NCI-H1436 treated with DMSO at 0.1 percent for 48 hours (cell line): ENCODE results near the gene POU4F2.

ENCODE experiments used
- DNase-seq: peaks from one replicate; lab custom pipeline; 2025; lab: John Stamatoyannopoulos, UW

The POU4F2 gene, protein sequence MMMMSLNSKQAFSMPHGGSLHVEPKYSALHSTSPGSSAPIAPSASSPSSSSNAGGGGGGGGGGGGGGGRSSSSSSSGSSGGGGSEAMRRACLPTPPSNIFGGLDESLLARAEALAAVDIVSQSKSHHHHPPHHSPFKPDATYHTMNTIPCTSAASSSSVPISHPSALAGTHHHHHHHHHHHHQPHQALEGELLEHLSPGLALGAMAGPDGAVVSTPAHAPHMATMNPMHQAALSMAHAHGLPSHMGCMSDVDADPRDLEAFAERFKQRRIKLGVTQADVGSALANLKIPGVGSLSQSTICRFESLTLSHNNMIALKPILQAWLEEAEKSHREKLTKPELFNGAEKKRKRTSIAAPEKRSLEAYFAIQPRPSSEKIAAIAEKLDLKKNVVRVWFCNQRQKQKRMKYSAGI

DNA sequence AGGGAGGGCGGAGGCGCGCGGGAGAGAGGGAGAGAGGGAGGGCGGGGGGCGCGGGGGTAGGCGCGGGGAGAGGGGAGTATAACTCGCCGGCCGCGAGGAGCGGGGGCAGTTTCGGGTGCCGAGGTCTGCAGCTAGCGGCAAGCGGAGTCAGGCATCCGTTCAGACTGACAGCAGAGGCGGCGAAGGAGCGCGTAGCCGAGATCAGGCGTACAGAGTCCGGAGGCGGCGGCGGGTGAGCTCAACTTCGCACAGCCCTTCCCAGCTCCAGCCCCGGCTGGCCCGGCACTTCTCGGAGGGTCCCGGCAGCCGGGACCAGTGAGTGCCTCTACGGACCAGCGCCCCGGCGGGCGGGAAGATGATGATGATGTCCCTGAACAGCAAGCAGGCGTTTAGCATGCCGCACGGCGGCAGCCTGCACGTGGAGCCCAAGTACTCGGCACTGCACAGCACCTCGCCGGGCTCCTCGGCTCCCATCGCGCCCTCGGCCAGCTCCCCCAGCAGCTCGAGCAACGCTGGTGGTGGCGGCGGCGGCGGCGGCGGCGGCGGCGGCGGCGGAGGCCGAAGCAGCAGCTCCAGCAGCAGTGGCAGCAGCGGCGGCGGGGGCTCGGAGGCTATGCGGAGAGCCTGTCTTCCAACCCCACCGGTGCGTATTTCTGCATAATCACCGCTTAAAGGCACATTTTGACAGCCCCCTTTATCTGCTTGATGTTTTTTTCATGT, at the start of gene POU4F2:
POU4F2 (plus strand) TSS at position 108 of the 720 bp plus-strand sequence; CDS start at position 356, 248 bp downstream.
- no peak for DNase-seq

DNA sequence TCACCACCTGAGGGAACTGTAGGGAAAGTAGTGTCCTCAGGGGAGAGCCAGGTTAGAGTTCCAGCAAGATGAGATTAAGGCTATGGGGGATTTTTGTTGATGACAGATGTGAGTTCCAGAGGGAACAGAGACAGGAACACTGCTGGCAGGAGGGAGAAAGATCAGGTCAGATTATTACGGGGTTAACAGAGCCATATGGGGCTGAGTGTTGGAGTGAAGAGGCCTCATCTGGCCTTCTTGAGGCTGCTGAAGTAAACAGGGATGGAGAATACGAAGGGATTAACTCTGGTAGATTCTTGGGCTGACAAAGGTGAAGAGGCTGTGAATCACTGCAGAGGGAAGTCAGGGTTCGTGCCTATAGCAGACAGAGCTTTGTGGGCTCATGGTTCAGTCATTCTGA, 47.9 kb upstream of the POU4F2 start:
- no peak for DNase-seq

GRCh38 chr4:146592019-146592418, 46.7 kb upstream of the POU4F2 start:
- DNase-seq, result no peak

DNA sequence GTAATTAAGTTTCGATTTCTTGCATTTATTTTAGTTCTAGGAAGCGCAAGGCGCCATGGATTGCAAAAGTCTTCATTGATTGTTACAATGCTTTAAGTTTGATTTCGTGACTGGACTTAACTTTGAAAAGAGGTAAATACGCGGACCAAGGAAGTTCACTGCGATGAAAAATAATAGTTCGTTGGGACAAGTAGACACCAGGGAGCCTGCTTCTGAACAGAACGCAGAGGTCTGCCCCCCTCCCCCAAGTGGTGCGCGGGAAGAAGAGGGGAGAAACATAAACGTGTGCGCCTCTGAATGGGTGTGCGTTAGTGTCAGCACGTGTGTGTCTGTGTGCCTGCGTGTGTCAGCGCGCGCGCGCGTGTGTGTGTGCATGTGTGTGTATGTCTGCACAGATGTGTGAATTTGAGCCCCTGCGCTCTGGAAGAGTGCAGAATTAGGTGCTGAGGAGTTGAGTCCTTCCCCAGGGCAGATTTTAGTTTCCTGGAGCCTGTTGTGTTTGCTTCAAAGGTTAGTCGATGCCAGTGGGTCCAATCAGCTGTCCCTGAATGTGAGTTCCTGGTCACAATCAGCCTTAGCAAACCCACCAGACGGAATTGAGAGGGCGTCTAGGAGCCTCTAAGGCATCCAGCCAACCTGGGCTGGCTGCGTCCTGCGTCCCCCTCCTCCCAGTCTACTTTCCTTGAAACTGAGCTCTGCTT, 5.8 kb upstream of the POU4F2 start:
- no peak for DNase-seq

GRCh38 chr4:146633471-146633800, 5.3 kb upstream of the POU4F2 start:
- DNase-seq, result no peak

DNA sequence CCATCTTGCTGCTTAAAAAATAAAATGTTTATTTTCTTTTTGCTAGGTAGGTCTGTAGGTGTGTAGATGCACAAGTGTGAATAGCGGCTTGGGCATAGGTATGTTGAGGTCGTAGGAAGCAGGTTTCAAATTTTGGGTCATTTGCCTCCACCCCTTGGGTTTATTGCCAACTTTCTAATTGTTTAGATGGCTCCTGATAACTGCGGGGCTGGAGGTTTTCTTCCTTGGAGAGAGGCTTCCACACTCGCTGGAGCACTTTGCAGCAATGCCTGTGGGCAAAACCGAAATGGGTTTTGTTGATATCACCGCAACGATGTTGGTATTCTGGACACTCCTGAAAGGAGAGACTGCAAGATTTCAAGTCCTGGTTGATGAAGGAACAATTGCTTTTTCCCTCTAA, 3.9 kb upstream of the POU4F2 start:
- DNase-seq, result no peak

GRCh38 chr4:146637621-146638332, 916 bp upstream of the POU4F2 start:
- no peak for DNase-seq

DNA sequence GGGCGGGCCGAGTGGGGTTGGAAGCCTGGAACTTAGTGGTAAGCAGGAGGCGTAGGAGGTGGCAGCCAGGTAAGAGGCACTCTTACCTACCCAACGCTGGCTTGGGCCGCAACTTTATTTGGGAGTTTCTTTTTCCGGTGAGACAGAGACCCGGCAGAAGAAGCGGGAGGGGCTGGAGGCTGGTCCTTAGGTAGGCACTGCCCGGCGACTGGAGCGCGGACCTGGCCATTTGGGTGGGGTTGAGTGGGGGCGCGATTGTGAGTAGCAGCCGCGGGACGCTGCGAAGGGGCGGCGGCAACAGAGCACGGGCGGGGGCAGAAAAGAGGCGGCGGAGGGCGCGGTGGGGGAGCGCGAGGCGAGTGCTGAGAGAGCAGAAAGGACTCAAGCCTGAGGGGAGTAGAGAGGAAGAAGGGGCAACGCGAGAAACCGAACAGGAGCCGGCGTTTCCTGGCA, 334 bp upstream of the POU4F2 start:
- no peak for DNase-seq

GRCh38 chr4:146639506-146639932, 826 bp downstream of the POU4F2 start:
- DNase-seq, result no peak

GRCh38 chr4:146640021-146640464, 1.4 kb downstream of the POU4F2 start:
- DNase-seq, result no peak

DNA sequence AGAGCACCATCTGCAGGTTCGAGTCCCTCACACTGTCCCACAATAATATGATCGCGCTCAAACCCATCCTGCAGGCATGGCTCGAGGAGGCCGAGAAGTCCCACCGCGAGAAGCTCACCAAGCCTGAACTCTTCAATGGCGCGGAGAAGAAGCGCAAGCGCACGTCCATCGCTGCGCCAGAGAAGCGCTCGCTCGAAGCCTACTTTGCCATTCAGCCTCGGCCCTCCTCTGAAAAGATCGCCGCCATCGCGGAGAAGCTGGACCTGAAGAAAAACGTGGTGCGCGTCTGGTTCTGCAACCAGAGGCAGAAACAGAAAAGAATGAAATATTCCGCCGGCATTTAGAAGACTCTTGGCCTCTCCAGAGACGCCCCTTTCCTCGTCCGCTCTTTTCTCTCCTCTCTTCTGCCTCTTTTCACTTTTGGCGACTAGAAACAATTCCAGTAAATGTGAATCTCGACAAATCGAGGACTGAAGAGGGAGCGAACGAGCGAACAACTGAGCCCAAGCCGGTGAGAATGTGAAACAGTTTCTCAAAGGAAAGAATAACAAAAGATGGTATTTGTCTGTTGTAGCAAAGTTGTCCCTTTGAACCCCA, 1.9 kb downstream of the POU4F2 start:
- no peak for DNase-seq

DNA sequence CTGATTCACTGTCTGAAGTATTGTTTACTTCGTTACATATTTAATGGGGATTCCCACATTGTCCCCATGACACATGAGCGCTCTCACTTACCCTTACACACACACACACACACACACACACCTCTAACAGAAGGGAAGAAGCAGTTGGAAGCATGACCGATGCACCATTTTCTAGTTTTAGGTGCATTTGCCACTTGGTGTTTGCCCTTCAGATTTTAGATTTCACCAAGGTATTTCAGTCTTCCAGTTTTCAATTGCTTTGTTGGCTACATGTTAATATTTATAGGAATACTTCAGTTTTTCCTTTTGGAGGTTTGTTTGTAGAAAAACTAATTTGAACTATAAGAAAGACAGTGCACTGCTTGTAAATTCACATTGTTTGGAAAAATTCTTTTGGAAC, 3.1 kb downstream of the POU4F2 start:
- no peak for DNase-seq

DNA sequence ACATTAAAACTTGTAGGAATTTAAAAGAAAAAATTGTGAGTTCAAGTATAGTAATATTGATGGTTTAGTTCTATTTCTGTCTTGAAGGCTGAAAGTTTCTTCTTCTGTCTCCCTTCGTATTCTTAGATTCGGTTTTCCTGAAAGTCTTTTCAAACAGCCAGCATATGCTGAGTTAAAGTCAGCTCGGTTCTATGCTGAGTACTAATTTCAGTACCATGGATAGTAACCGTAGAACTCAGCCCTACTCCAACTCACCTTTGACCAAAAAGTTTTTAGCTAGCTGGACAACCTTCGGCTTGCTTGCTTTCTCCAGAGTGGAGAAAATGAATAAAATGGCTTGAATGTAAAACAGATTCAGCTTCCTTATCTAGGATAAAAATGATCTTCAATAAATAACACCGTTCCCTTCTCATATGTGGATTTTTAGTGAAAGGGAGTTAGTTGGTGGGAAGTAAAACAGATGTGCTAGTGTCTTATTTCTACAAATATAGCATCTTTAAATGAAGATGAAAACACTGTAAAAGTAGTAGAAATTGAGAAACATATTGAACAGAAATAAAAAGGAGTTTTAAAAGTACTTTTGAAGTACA, 5.2 kb downstream of the POU4F2 start:
- no peak for DNase-seq

- DNase-seq, result no peak
Observed at GRCh38 chr4:146645921-146646320, 7.2 kb downstream of the POU4F2 start.

DNA sequence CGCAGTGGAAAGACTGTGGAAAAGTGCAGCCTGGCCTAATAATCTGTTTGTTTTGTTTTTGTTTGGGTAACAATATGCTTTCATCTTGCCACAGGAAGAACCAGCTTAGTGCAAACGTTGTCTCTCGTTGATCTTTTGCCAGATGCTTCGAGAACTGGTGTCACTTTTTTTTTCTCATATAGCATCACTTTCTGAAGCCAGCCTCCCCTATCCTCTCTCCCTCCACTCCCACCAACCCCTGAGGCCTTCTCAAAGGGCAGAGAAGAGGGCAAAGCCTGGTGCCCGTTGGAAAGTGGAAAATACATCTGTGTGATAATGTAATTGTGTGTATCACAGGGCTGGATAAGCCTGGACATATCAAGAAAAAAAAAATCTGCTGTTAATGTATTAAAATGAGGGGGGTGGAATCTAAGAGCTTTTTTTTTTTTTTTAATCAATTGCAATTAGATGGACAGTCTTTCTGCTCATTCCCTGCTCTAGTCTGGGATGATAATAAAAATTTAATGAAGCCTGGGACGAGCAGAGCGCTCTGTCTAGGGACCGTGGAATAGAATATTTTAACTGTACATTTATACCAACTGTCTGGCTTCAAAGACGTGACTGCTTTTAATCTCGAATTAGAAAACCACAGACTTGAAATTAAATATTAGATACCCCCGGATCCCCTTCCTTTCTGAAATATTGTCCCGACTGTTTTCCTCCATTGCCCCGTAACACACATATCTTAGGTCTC, 8.1 kb downstream of the POU4F2 start:
- no peak for DNase-seq

DNA sequence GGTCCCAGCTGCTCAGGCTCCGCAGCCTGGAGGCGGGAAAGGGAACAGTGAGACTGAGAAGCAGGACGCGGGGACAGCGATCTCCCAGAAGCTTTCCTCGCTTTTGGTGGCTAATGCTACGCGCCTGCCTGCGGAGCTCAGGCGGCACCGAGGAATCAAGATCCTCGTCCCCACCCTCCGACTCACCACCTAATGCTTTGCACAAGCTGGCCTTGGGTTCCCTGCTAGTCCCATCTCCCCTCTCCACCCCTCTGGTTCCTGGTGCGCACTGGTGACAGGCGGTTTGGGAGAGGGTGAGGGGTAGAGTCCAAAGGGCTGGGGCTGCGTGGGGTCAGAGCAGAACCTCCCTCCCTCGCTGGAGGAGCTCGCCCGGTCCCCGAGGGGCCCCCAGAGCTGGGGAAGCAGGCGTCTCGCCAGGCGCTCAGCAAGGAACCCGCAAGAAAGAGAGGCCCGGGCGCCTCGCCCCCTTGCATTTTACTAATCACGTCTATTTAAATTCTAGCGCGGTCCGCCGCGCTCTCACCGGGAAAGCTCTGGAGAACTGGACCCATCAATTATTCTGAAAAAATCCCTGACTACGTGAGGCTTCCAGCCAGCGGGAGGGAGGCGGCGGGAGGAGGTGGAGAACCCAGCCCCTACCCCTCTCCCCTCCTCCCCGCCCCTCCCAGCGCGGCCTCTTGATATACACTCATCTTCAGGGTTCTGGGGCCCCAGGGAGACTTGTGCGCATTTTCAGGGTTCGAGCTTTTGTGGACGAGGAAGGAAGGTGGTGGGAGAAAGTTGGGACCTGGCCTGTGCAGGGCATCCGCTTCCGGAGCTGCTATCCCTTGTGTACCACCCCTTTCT, 9.1 kb downstream of the POU4F2 start:
- no peak for DNase-seq

- DNase-seq, result no peak
Observed at GRCh38 chr4:146648461-146648783, 9.7 kb downstream of the POU4F2 start.

GRCh38 chr4:146649232-146649631, 10.5 kb downstream of the POU4F2 start:
- no peak for DNase-seq

GRCh38 chr4:146650034-146650433, 11.3 kb downstream of the POU4F2 start:
- no peak for DNase-seq
